ENCODE data around the gene PPM1H.

The PPM1H gene

DNA sequence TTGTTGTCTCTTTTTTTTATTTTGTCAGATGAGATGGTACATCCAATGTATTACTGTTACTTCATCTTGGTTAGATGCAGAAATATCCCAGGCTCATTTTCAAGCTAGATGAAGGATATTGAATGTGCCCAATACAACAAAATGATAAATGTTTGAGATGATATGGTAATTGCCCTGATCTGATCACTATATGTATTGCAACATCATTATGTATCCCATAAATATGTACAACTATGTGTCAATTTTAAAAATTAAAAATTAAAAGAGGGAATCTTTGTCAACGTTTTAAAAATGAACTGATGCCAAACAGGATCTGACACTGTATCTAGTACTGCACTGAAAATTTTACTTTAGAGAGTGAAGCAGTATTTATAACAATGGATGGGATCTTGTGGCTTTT lies 78.5 kb downstream of the PPM1H start:
- H3K4me3 ChIP-seq (ENCODE audit: low read depth, low read length) = no peak overlapping the region
- TF ChIP-seq POLR2A (IDR thresholded peaks at IDR 0.05; ENCODE audit: extremely low read depth, insufficient read length) = no peak
- TF ChIP-seq, protein P1, sequence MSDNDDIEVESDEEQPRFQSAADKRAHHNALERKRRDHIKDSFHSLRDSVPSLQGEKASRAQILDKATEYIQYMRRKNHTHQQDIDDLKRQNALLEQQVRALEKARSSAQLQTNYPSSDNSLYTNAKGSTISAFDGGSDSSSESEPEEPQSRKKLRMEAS (IDR thresholded peaks at IDR 0.05; ENCODE audit: low read depth, low read length) = no peak
- TF ChIP-seq, protein P2, sequence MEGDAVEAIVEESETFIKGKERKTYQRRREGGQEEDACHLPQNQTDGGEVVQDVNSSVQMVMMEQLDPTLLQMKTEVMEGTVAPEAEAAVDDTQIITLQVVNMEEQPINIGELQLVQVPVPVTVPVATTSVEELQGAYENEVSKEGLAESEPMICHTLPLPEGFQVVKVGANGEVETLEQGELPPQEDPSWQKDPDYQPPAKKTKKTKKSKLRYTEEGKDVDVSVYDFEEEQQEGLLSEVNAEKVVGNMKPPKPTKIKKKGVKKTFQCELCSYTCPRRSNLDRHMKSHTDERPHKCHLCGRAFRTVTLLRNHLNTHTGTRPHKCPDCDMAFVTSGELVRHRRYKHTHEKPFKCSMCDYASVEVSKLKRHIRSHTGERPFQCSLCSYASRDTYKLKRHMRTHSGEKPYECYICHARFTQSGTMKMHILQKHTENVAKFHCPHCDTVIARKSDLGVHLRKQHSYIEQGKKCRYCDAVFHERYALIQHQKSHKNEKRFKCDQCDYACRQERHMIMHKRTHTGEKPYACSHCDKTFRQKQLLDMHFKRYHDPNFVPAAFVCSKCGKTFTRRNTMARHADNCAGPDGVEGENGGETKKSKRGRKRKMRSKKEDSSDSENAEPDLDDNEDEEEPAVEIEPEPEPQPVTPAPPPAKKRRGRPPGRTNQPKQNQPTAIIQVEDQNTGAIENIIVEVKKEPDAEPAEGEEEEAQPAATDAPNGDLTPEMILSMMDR (IDR thresholded peaks at IDR 0.05; ENCODE audit: low read depth, low read length) = no peak
- no peak for DNase-seq (ENCODE audit: low read depth)

DNA sequence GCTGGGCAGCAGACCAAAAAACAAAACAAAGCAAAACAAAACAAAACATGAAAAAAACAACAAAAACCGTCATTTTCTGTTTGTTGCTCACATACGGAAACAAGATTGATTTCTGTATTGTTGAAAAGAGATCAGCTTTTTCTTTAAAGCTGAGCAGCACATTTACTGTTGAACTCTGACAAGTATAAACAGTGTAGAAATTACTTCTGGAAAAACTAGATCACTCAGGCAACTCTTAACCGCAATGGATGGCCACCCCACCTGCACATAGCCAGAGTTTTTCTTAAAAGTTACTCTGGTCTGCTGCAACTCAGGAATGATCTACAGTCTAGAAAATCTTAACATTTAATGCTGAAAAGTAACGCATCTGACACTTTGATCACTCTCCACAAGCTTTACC lies 80.9 kb downstream of the PPM1H start:
- TF ChIP-seq, protein P1 (IDR thresholded peaks at IDR 0.05; ENCODE audit: low read depth, low read length) = no peak
- no peak for TF ChIP-seq POLR2A (IDR thresholded peaks at IDR 0.05; ENCODE audit: extremely low read depth, insufficient read length)
- TF ChIP-seq, protein P2 (IDR thresholded peaks at IDR 0.05; ENCODE audit: low read depth, low read length) = no peak
- TF ChIP-seq MYC (IDR thresholded peaks at IDR 0.05; ENCODE audit: low read depth, low read length) = no peak
- H3K4me3 ChIP-seq (ENCODE audit: low read depth, low read length) = no peak overlapping the region
- DNase-seq (ENCODE audit: low read depth) = no peak

- no peak for DNase-seq (ENCODE audit: low read depth)
- TF ChIP-seq, protein P2 (IDR thresholded peaks at IDR 0.05; ENCODE audit: low read depth, low read length) = no peak
- TF ChIP-seq, protein P1 (IDR thresholded peaks at IDR 0.05; ENCODE audit: low read depth, low read length) = no peak
- TF ChIP-seq MYC (IDR thresholded peaks at IDR 0.05; ENCODE audit: low read depth, low read length) (no peak), POLR2A (IDR thresholded peaks at IDR 0.05; ENCODE audit: extremely low read depth, insufficient read length) (no peak)
- H3K4me3 ChIP-seq (ENCODE audit: low read depth, low read length) = no peak overlapping the region
Observed at GRCh38 chr12:62849398-62849797, 85.6 kb downstream of the PPM1H start.

GRCh38 chr12:62848418-62848817 lies 86.5 kb downstream of the PPM1H start:
- DNase-seq (ENCODE audit: low read depth) = no peak
- H3K4me3 ChIP-seq (ENCODE audit: low read depth, low read length) = no peak overlapping the region
- TF ChIP-seq, protein P1 (IDR thresholded peaks at IDR 0.05; ENCODE audit: low read depth, low read length) = no peak
- TF ChIP-seq, protein P2 (IDR thresholded peaks at IDR 0.05; ENCODE audit: low read depth, low read length) = no peak
- TF ChIP-seq MYC (IDR thresholded peaks at IDR 0.05; ENCODE audit: low read depth, low read length) (no peak), POLR2A (IDR thresholded peaks at IDR 0.05; ENCODE audit: extremely low read depth, insufficient read length) (no peak)

- H3K4me3 ChIP-seq (ENCODE audit: low read depth, low read length) = no peak overlapping the region
- no peak for DNase-seq (ENCODE audit: low read depth)
- TF ChIP-seq MYC (IDR thresholded peaks at IDR 0.05; ENCODE audit: low read depth, low read length) = no peak
- TF ChIP-seq, protein P1 (IDR thresholded peaks at IDR 0.05; ENCODE audit: low read depth, low read length) = no peak
- no peak for TF ChIP-seq POLR2A (IDR thresholded peaks at IDR 0.05; ENCODE audit: extremely low read depth, insufficient read length)
- TF ChIP-seq, protein P2 (IDR thresholded peaks at IDR 0.05; ENCODE audit: low read depth, low read length) = no peak
Observed at GRCh38 chr12:62847709-62848108, 87.2 kb downstream of the PPM1H start.

DNA sequence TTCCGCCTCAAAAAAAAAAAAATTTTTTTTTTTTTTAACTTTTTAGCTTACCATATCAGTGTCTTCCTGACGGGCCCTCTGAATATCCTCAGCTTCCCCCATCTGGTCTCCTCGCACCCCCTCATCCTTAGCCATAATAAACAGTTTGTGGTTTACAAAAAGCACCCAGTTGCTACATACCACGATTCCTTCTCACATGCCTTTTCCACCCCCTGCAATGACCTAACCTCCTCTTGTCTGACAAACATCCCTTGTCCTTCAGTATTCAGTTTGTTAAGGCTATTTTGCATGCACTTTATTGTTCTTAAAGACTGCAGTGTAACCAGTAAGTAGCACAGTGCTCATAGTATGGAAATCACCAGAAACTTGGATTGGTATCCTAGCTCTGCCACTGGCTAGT lies 88.5 kb downstream of the PPM1H start:
- DNase-seq (ENCODE audit: low read depth) = no peak
- no peak overlapping the region for H3K4me3 ChIP-seq (ENCODE audit: low read depth, low read length)
- TF ChIP-seq, protein P1 (IDR thresholded peaks at IDR 0.05; ENCODE audit: low read depth, low read length) = no peak
- TF ChIP-seq, protein P2 (IDR thresholded peaks at IDR 0.05; ENCODE audit: low read depth, low read length) = no peak
- no peak for TF ChIP-seq POLR2A (IDR thresholded peaks at IDR 0.05; ENCODE audit: extremely low read depth, insufficient read length)
- TF ChIP-seq MYC (IDR thresholded peaks at IDR 0.05; ENCODE audit: low read depth, low read length) = no peak
